ENCODE results near the gene NEMP2. TPM values are rescaled to one million over a fixed set of nuclear protein-coding genes. Genes with fewer than 3 reads are reported as not detected.
A peak's percentile ranks its signal among the peaks of the same experiment; 100 is the strongest.

The NEMP2 gene
- polyA plus RNA-seq, 2 of the 4 experiments (the other 2 are of a cell fraction): 7.1 to 22.0 TPM

- no peak for DNase-seq (ENCODE audit: low read depth in 1 of 2, low spot score in 1 of 2)
- Histone ChIP-seq H3K4me1 (peaks cover 3% of the 10 kb centered on the region; the same call in 1 of the 3 replicates), H3K4me3 (no peak overlapping the region), H3K27ac (no peak overlapping the region), H3K4me2 (no peak overlapping the region), H3K9me3 (no peaks in the 10 kb centered on the region)
- POLR2A ChIA-PET: no interaction called here
- peak in 1 of 2 experiments; percentile 48; a peak in 4 of 6 replicates for ATAC-seq
- FAIRE-seq: no peak
- WGBS (ENCODE audit: missing lambda C conversion rate): 84% methylated on average over 4 of the region's 4 CpGs
- TF ChIP-seq FOSL2 (IDR thresholded peaks at IDR 0.05) (no peak), FOSL2 (CRISPR knock-in tag; IDR thresholded peaks at IDR 0.05) (no peak), BHLHE40 (IDR thresholded peaks at IDR 0.05; ENCODE audit: low read depth, low read length) (no peak), CBX2 (IDR thresholded peaks at IDR 0.05; ENCODE audit: borderline replicate concordance, low read depth) (no peak), MAFK (IDR thresholded peaks at IDR 0.05; ENCODE audit: partially characterized antibody) (no peak), ESRRA (IDR thresholded peaks at IDR 0.05; ENCODE audit: borderline replicate concordance, low read length) (no peak), SREBF2 (IDR thresholded peaks at IDR 0.05) (no peak), JUNB (IDR thresholded peaks at IDR 0.05) (no peak), POLR2AphosphoS2 (conservative IDR thresholded peaks at IDR 0.05; ENCODE audit: low read length) (no peak), MAX (IDR thresholded peaks at IDR 0.05) (no peak), NPAS2 (CRISPR knock-in tag; IDR thresholded peaks at IDR 0.05; ENCODE audit: borderline replicate concordance) (no peak), ELK1 (IDR thresholded peaks at IDR 0.05; ENCODE audit: low read depth, low read length) (no peak), RARB (CRISPR knock-in tag; IDR thresholded peaks at IDR 0.05) (no peak), FOSB (CRISPR knock-in tag; IDR thresholded peaks at IDR 0.05) (no peak), POLR2A (IDR thresholded peaks at IDR 0.05; ENCODE audit: low read length) (no peak), RFX5 (IDR thresholded peaks at IDR 0.05) (no peak)
- CTCF ChIA-PET: no interaction called here
These were observed 56.7 kb downstream of the NEMP2 start for GRCh38 chr2:190477661-190478454.

GRCh38 chr2:190470256-190470826, 64.2 kb downstream of the NEMP2 start:
- H3K4me1 ChIP-seq: peaks cover 43% of the 10 kb centered on the region
- TF ChIP-seq HOXB5 (CRISPR knock-in tag; IDR thresholded peaks at IDR 0.05) (no peak), USF2 (IDR thresholded peaks at IDR 0.05) (no peak), HDAC2 (IDR thresholded peaks at IDR 0.05) (no peak), TP53 (CRISPR knock-in tag; IDR thresholded peaks at IDR 0.05) (no peak), E2F6 (IDR thresholded peaks at IDR 0.05; ENCODE audit: borderline replicate concordance, low read depth) (no peak), ZFP36 (IDR thresholded peaks at IDR 0.05; ENCODE audit: borderline replicate concordance, partially characterized antibody) (no peak), REST (IDR thresholded peaks at IDR 0.05) (no peak)
- POLR2A ChIA-PET: no interaction called here
- peak overlapping the region; percentile 68 for H3K4me2 ChIP-seq
- FAIRE-seq (no peak), DNase-seq (ENCODE audit: low read depth in 1 of 2, low spot score in 1 of 2) (no peak), ATAC-seq (no peak)
- 79% methylated on average over 5 of the region's 5 CpGs for WGBS (ENCODE audit: missing lambda C conversion rate)
- H3K27ac ChIP-seq: peak overlapping the region; percentile 35 to 47; a peak in 3 of 6 replicates
- CTCF ChIA-PET: interaction anchor here (1.3 kb wide), 1 partner anchor 165 kb away, joined by 3 read pairs; no protein-coding TSS in a partner anchor
- no peaks in the 10 kb centered on the region for H3K9me3 ChIP-seq
- no peak overlapping the region for H3K4me3 ChIP-seq

All from A549 (cell line).